Mesendoderm (in vitro differentiated cells): ENCODE measurements around the gene AGAP1.

Source experiments
- DNase-seq: peaks from one replicate; pipeline ENCODE4 v3.0.0; 2013
- H2AK5ac ChIP-seq: 2 replicates; pipeline ENCODE4 v1.6.1; 2013; ENCODE audit warnings: low read length, inconsistent platforms
- H2BK120ac ChIP-seq: 2 replicates; pipeline ENCODE4 v1.6.1; 2013; ENCODE audit warnings: low read depth, mild to moderate bottlenecking, low read length, moderate library complexity, mixed read lengths
- H2BK15ac ChIP-seq: replicated peaks from 2 replicates; pipeline ENCODE4 v1.6.1; 2013; ENCODE audit warnings: low read depth, mild to moderate bottlenecking, moderate library complexity
- H2BK5ac ChIP-seq: 2 replicates; pipeline ENCODE4 v1.6.1; 2013; ENCODE audit warnings: low read length, inconsistent platforms
- H3K18ac ChIP-seq: 2 replicates; pipeline ENCODE4 v1.6.1; 2013; ENCODE audit warnings: mild to moderate bottlenecking, low read length, mixed read lengths
- H3K23ac ChIP-seq: one replicate; pipeline ENCODE4 v1.6.1; 2013; ENCODE audit warnings: low read length
- H3K27ac ChIP-seq: 2 replicates; pipeline ENCODE4 v1.5.1; 2013; ENCODE audit warnings: low read depth, mild to moderate bottlenecking, inconsistent platforms, low read length, moderate library complexity
- H3K27me3 ChIP-seq: 2 replicates; pipeline ENCODE4 v1.6.1; 2013; ENCODE audit warnings: low read length, control low read depth, mild to moderate bottlenecking, inconsistent platforms; ENCODE audit not compliant: insufficient read depth, poor library complexity
- H3K36me3 ChIP-seq: 2 replicates; pipeline ENCODE4 v1.6.1; 2013; ENCODE audit warnings: low read length, inconsistent platforms; ENCODE audit not compliant: control insufficient read depth, insufficient read depth
- H3K4ac ChIP-seq: one replicate; pipeline ENCODE4 v1.6.1; 2013; ENCODE audit warnings: low read depth, mild to moderate bottlenecking, low read length, moderate library complexity
- H3K4me1 ChIP-seq: 2 replicates; pipeline ENCODE4 v1.6.1; 2013; ENCODE audit warnings: low read depth, low read length, inconsistent platforms; ENCODE audit not compliant: control insufficient read depth
- H3K4me2 ChIP-seq: 2 replicates; pipeline ENCODE4 v1.6.1; 2013; ENCODE audit warnings: low read length
- H3K4me3 ChIP-seq: 2 replicates; pipeline ENCODE4 v1.5.1; 2013; ENCODE audit warnings: mild to moderate bottlenecking, low read length
- H3K56ac ChIP-seq: one replicate; pipeline ENCODE4 v1.6.1; 2013; ENCODE audit warnings: low read length
- H3K79me1 ChIP-seq: 2 replicates; pipeline ENCODE4 v1.6.1; 2013; ENCODE audit warnings: low read length, inconsistent platforms
- H3K79me2 ChIP-seq: 2 replicates; pipeline ENCODE4 v1.6.1; 2013; ENCODE audit warnings: mild to moderate bottlenecking, low read length; ENCODE audit not compliant: control insufficient read depth, insufficient read depth
- H3K9ac ChIP-seq: 2 replicates; pipeline ENCODE4 v1.6.1; 2013; ENCODE audit warnings: low read length, inconsistent platforms
- H4K5ac ChIP-seq: one replicate; pipeline ENCODE4 v1.6.1; 2013; ENCODE audit warnings: low read length
- H4K8ac ChIP-seq: one replicate; pipeline ENCODE4 v1.6.1; 2013; ENCODE audit warnings: low read depth, mild to moderate bottlenecking, control low read depth, low read length, moderate library complexity
- WGBS: extraction: QIAGEN DNeasy Blood & Tissue Kit; methylation state at CpG from one replicate; pipeline ENCODE4 v1.1.7; 2013; ENCODE audit warnings: low lambda C conversion rate, missing lambda C conversion rate; ENCODE audit not compliant: insufficient coverage; ENCODE audit errors: extremely low coverage; 5-methylcytosine and 5-hydroxymethylcytosine counted together

The AGAP1 gene

GRCh38 chr2:235850771-235851551, 357.1 kb downstream of the AGAP1 start:
- no peak overlapping the region for H3K56ac ChIP-seq
- H3K79me2 ChIP-seq: no peaks in the 10 kb centered on the region
- no peak overlapping the region for H3K23ac ChIP-seq
- H3K36me3 ChIP-seq: no peaks in the 10 kb centered on the region
- H3K4me2 ChIP-seq: no peak overlapping the region
- peak; percentile 5 for DNase-seq
- H3K18ac ChIP-seq: no peak overlapping the region
- no peak overlapping the region for H3K4ac ChIP-seq
- H3K27me3 ChIP-seq: no peaks in the 10 kb centered on the region
- H2BK5ac ChIP-seq: no peak overlapping the region
- no peak overlapping the region for H4K8ac ChIP-seq
- no peaks in the 10 kb centered on the region for H3K79me1 ChIP-seq
- H4K5ac ChIP-seq: no peak overlapping the region
- H3K27ac ChIP-seq: no peak overlapping the region
- no peak overlapping the region for H2BK120ac ChIP-seq
- no peaks in the 10 kb centered on the region for H3K4me1 ChIP-seq
- H2BK15ac ChIP-seq: no peak overlapping the region
- WGBS: no CpG with 5 or more reads among the region's 13 CpGs
- H3K9ac ChIP-seq: no peak overlapping the region
- H2AK5ac ChIP-seq: no peak overlapping the region
- no peak overlapping the region for H3K4me3 ChIP-seq

GRCh38 chr2:235851828-235852525, 358.1 kb downstream of the AGAP1 start:
- no peak overlapping the region for H3K4ac ChIP-seq
- no peak overlapping the region for H3K4me2 ChIP-seq
- no peak overlapping the region for H2BK5ac ChIP-seq
- H3K18ac ChIP-seq: no peak overlapping the region
- no peaks in the 10 kb centered on the region for H3K36me3 ChIP-seq
- no peak overlapping the region for H4K8ac ChIP-seq
- H3K4me1 ChIP-seq: no peaks in the 10 kb centered on the region
- H3K4me3 ChIP-seq: no peak overlapping the region
- no peak overlapping the region for H3K27ac ChIP-seq
- no peak overlapping the region for H3K9ac ChIP-seq
- H3K23ac ChIP-seq: no peak overlapping the region
- no peaks in the 10 kb centered on the region for H3K79me2 ChIP-seq
- no peak overlapping the region for H2BK15ac ChIP-seq
- H4K5ac ChIP-seq: no peak overlapping the region
- H3K56ac ChIP-seq: no peak overlapping the region
- H3K79me1 ChIP-seq: no peaks in the 10 kb centered on the region
- no CpG with 5 or more reads among the region's 26 CpGs for WGBS
- no peak overlapping the region for H2AK5ac ChIP-seq
- no peak overlapping the region for H2BK120ac ChIP-seq
- DNase-seq: no peak
- no peaks in the 10 kb centered on the region for H3K27me3 ChIP-seq

- Histone ChIP-seq H3K79me1 (no peaks in the 10 kb centered on the region), H4K5ac (no peak overlapping the region), H3K23ac (no peak overlapping the region), H2BK5ac (no peak overlapping the region), H3K36me3 (no peaks in the 10 kb centered on the region), H2BK15ac (no peak overlapping the region), H3K56ac (no peak overlapping the region), H3K4me1 (no peaks in the 10 kb centered on the region), H3K79me2 (no peaks in the 10 kb centered on the region), H3K4ac (no peak overlapping the region), H3K27ac (no peak overlapping the region), H3K18ac (no peak overlapping the region), H3K9ac (no peak overlapping the region), H4K8ac (no peak overlapping the region), H3K4me2 (no peak overlapping the region), H3K27me3 (no peaks in the 10 kb centered on the region), H3K4me3 (no peak overlapping the region), H2AK5ac (no peak overlapping the region), H2BK120ac (no peak overlapping the region)
- WGBS: no CpG with 5 or more reads among the region's 11 CpGs
- peak; percentile 21 for DNase-seq
Measured at GRCh38 chr2:235852526-235852920, 358.7 kb downstream of the AGAP1 start.

GRCh38 chr2:235854276-235854675, 360.4 kb downstream of the AGAP1 start:
- Histone ChIP-seq H3K36me3 (no peaks in the 10 kb centered on the region), H3K4ac (no peak overlapping the region), H3K23ac (no peak overlapping the region), H4K5ac (no peak overlapping the region), H3K79me2 (no peaks in the 10 kb centered on the region), H3K4me2 (no peak overlapping the region), H3K9ac (no peak overlapping the region), H3K4me3 (no peak overlapping the region), H2BK5ac (no peak overlapping the region), H2BK15ac (no peak overlapping the region), H3K27ac (no peak overlapping the region), H2BK120ac (no peak overlapping the region), H3K27me3 (no peaks in the 10 kb centered on the region), H3K18ac (no peak overlapping the region), H3K56ac (no peak overlapping the region), H4K8ac (no peak overlapping the region), H2AK5ac (no peak overlapping the region), H3K4me1 (no peaks in the 10 kb centered on the region), H3K79me1 (no peaks in the 10 kb centered on the region)
- DNase-seq: no peak
- WGBS: no CpG with 5 or more reads among the region's 9 CpGs

GRCh38 chr2:235855011-235855410, 361.2 kb downstream of the AGAP1 start:
- H2BK15ac ChIP-seq: no peak overlapping the region
- no peaks in the 10 kb centered on the region for H3K36me3 ChIP-seq
- DNase-seq: no peak
- H3K9ac ChIP-seq: no peak overlapping the region
- H3K18ac ChIP-seq: no peak overlapping the region
- H3K27me3 ChIP-seq: no peaks in the 10 kb centered on the region
- H3K4ac ChIP-seq: no peak overlapping the region
- H2BK120ac ChIP-seq: no peak overlapping the region
- no peak overlapping the region for H2AK5ac ChIP-seq
- no peaks in the 10 kb centered on the region for H3K79me2 ChIP-seq
- H2BK5ac ChIP-seq: no peak overlapping the region
- no peak overlapping the region for H3K56ac ChIP-seq
- H3K4me2 ChIP-seq: no peak overlapping the region
- H3K4me1 ChIP-seq: no peaks in the 10 kb centered on the region
- H3K79me1 ChIP-seq: no peaks in the 10 kb centered on the region
- H4K8ac ChIP-seq: no peak overlapping the region
- H3K27ac ChIP-seq: no peak overlapping the region
- no peak overlapping the region for H4K5ac ChIP-seq
- H3K23ac ChIP-seq: no peak overlapping the region
- H3K4me3 ChIP-seq: no peak overlapping the region
- no CpG with 5 or more reads among the region's 7 CpGs for WGBS
